Esophagus squamous epithelium (tissue), 5 donors: ENCODE results near the gene AGAP4. TPM values are rescaled to one million over a fixed set of nuclear protein-coding genes. Genes with fewer than 3 reads are reported as not detected.
"Not testable (repeated sequence)": the region's sequence is repeated elsewhere in the genome, so short reads cannot be mapped to it uniquely, and the experiment has no call there.

Source experiments
- DNase-seq: peaks from one replicate; lab custom pipeline; 2025; lab: John Stamatoyannopoulos, UW
- H3K27ac ChIP-seq, 4 donors: fragments of 200-600 bp; sonication (generic); one replicate each; pipeline ENCODE4 v1.5.1; 2016 to 2019; ENCODE audit warnings: mild to moderate bottlenecking in 1 of 4
- H3K27me3 ChIP-seq, 4 donors: fragments of 200-600 bp; sonication (generic); 1 replicate in 3 of 4; 2 replicates in 1 of 4; pipeline versions ENCODE4 v1.5.1 to v1.6.0; 2017 to 2021; ENCODE audit warnings: antibody characterized with exemption in 1 of 4
- H3K36me3 ChIP-seq, 3 donors: fragments of 200-600 bp; sonication (generic); one replicate each; pipeline ENCODE4 v1.5.1; 2016 to 2019
- H3K4me1 ChIP-seq, 3 donors: fragments of 200-600 bp; sonication (generic); one replicate each; pipeline ENCODE4 v1.5.1; 2017 to 2019
- H3K4me3 ChIP-seq, 4 donors: fragments of 200-600 bp; sonication (generic); 1 replicate in 3 of 4; 2 replicates in 1 of 4; pipeline ENCODE4 v1.5.1; 2016 to 2019; ENCODE audit warnings: mild to moderate bottlenecking in 2 of 4, moderate library complexity in 1 of 4
- H3K9me3 ChIP-seq, 3 donors: fragments of 200-600 bp; sonication (generic); one replicate each; pipeline ENCODE4 v1.5.1; 2016 to 2019
- POLR2A ChIP-seq, 4 donors: fragments of 450-650 bp; IDR thresholded peaks; one replicate each; pipeline ENCODE4 v1.6.1; 2017; ENCODE audit warnings: antibody characterized with exemption in 4 of 4, mild to moderate bottlenecking in 4 of 4, moderate library complexity in 3 of 4
- WGBS, 2 donors: methylation state at CpG; one replicate each; pipeline ENCODE4 v1.1.5; 2018; 5-methylcytosine and 5-hydroxymethylcytosine counted together
- intact Hi-C: fragments of 100-400 bp; cut with DNase I; formaldehyde crosslinking; loops from one replicate; pipeline ENCODE4 v1.15.0; 2022
- small RNA-seq, 4 donors: library from RNA; depleted of rRNA; stranded (forward); fragments of <200 nt; gene quantifications; one replicate each; pipeline ENCODE3, GENCODE V24; 2016
- total RNA-seq, 4 donors: library from RNA; depleted of rRNA; stranded (reverse); fragments of >200 nt; gene quantifications; one replicate each; pipeline ENCODE4 v1.1.0, GENCODE V29; 2016
- TF ChIP-seq, protein P1 (sequence below), 6 experiments: fragments of 450-650 bp in 4 of 6; fragments of 200-600 bp in 2 of 6; sonication (generic) in 2 of 6; IDR thresholded peaks; one replicate each; pipeline ENCODE4 v1.5.1; 2016 to 2019; ENCODE audit warnings: antibody characterized with exemption in 6 of 6, mild to moderate bottlenecking in 4 of 6, moderate library complexity in 4 of 6
- donor health status: DM: yes; HTN: yes; CAD: no.

The AGAP4 gene
- total RNA-seq, 4 donors from 2014 or later = 2.3 to 12.1 (median 8.4) TPM

DNA sequence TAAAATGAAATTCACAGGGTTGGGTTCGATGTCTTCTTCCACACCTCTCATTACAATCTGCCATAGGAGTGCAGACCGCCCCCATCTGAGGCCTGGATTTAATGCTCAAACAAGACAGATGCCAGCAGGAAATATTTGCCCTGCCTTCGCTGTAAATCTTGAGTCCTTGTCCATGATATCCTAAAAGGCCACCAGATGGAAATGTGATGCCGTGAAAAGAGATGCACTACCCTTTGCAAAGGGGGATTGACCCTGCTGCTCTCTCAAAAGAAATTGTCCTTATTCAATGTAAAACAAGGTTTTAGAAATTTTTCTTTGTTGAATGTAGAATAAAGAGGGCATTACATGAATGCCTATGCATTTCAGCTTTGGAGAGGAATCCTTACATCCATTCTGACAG lies 37.5 kb downstream of the AGAP4 start:
- no peaks in the 10 kb centered on the region for H3K4me1 ChIP-seq
- DNase-seq = no peak
- 77 to 81% methylated on average over 4 of the region's 4 CpGs for WGBS, 2 donors
- no peak overlapping the region for H3K4me3 ChIP-seq
- H3K27me3 ChIP-seq = no peaks in the 10 kb centered on the region
- intact Hi-C loops = no loop called here
- no peak for TF ChIP-seq POLR2A (IDR thresholded peaks at IDR 0.05)
- TF ChIP-seq, protein P1, sequence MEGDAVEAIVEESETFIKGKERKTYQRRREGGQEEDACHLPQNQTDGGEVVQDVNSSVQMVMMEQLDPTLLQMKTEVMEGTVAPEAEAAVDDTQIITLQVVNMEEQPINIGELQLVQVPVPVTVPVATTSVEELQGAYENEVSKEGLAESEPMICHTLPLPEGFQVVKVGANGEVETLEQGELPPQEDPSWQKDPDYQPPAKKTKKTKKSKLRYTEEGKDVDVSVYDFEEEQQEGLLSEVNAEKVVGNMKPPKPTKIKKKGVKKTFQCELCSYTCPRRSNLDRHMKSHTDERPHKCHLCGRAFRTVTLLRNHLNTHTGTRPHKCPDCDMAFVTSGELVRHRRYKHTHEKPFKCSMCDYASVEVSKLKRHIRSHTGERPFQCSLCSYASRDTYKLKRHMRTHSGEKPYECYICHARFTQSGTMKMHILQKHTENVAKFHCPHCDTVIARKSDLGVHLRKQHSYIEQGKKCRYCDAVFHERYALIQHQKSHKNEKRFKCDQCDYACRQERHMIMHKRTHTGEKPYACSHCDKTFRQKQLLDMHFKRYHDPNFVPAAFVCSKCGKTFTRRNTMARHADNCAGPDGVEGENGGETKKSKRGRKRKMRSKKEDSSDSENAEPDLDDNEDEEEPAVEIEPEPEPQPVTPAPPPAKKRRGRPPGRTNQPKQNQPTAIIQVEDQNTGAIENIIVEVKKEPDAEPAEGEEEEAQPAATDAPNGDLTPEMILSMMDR (IDR thresholded peaks at IDR 0.05) = no peak
- H3K36me3 ChIP-seq = no peaks in the 10 kb centered on the region
- no peak overlapping the region for H3K27ac ChIP-seq
- H3K9me3 ChIP-seq = no peaks in the 10 kb centered on the region

DNA sequence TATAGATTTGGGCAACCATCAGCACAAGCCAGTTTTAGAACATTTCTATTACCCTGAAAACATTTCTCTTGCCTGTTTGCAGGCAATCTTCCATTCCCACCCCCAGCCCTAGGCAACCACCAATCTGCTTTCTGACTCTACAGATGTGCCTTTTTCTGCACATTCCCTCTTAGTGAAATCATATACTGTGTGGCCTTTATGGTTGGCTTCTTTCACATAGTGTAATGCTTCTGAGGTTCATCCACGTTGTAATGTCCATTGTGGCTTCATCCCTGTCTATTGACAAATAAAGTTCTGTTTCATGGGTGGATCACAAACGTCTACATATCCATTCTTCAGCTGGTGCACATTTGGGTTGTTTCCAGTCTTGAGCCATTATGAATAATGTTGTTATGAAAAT lies 42.3 kb downstream of the AGAP4 start:
- intact Hi-C loops, H3K27ac ChIP-seq, H3K4me1 ChIP-seq, H3K9me3 ChIP-seq, DNase-seq, H3K4me3 ChIP-seq, H3K27me3 ChIP-seq, H3K36me3 ChIP-seq: not testable (repeated sequence)
- WGBS, 2 donors = 27 to 63% methylated on average over 2 of the region's 2 CpGs

DNA sequence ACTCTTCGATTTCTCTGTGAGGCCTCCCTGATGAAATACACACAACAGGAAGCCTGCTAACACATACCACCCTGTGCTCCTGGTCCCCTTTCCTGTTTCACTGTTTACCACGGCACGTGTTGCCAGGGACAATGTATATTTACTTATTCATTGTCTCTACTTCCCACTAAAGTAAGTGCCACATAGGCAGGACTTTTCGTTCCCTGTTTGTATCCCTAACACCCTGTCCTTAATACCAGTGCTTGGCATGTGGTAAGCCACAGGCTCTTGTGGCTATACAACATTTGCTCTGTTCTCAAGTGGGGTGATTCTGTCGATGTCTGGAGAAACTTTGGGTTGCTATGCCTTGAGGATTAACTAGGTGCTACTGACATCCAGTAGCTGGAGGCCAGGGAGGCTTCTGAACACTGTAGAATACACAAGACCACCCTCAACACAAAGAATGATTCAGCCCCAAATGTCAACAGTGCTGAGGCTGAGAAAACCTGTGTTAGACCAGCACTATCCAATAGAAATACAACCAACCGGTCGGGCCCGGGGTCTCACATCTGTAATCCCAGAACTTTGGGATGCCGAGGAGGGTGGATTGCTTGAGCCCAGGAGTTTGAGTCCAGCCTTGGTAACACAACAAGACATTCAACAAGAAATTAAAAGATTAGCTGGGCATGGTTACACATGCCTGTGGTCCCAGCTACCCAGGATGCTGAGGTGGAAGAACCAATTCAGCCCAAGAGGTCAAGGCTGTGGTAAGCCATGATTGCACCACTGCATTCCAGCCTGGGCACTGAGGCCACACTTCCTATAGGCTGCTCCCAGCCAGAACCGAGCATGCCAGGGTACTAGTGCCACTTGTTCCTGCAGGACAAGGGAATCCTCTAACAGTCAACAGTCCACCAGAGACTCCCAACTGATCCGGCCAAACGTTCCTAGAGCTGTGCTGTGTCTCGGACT lies 44.0 kb downstream of the AGAP4 start:
- H3K27me3 ChIP-seq, H3K36me3 ChIP-seq, H3K4me1 ChIP-seq, H3K4me3 ChIP-seq, H3K9me3 ChIP-seq, H3K27ac ChIP-seq, intact Hi-C loops, DNase-seq: not testable (repeated sequence)
- 40 to 43% methylated on average over 10 to 13 of the region's 13 CpGs for WGBS, 2 donors

DNA sequence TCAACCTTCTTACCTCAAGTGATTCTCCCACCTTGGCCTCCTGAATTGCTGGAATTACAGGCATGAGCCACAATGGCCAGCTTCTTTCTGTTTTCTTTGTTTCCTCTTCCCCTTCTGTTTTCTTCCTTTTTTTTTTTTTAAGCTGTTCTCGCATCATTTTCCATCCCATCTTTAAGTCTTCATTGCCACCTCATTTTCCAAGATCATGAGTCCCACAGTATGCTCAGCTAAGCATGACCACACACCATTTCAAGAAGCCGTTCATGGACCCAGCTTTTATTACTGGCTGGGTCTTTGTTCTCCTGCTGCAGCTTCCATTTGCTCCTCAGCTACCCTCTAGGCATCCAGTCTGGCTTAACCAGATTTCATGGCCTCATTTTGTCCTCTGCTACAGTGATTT lies 52.5 kb downstream of the AGAP4 start:
- DNase-seq, H3K4me1 ChIP-seq, H3K9me3 ChIP-seq, intact Hi-C loops, H3K27ac ChIP-seq, H3K4me3 ChIP-seq, H3K27me3 ChIP-seq: not testable (repeated sequence)
- peaks cover 0 to 40% (median 0%) of the 10 kb centered on the region in 3 donors for H3K36me3 ChIP-seq
- 36 to 47% methylated on average over 2 of the region's 2 CpGs for WGBS, 2 donors

DNA sequence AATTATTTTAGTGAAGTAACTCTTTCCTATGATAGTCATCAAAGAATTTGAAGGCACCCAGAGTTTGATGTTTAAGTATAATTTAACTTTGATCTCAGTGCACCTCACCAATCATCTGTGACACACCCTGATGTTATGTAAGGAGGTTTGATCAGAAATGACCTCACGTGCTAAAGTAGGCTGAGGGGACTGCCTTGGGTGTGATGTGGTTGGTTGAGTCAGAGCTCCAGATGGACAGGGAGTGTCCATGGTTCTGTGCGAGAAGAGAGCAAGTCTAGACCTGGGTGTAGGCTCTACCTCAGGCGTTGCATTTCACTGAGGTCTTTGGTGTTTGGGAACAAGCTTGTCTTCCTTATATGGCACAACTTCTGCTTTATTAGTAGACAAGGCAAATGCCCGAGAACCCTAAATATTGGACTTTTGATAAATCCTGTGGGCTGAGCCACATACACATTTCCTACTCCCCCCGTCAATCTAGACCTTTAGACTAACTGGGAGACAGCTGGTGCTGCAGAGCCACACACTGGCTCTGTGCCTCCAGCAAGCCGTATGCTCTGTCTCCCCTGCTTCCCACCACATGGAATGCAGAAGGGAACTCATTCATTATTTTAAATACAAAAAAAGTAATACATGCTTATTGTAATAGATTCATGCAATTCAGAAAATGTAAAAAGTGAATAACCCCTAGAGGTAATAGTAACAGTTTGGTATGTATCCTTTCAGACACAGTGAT lies 56.4 kb downstream of the AGAP4 start:
- H3K9me3 ChIP-seq, H3K4me3 ChIP-seq, DNase-seq, H3K27ac ChIP-seq, intact Hi-C loops, H3K4me1 ChIP-seq, H3K27me3 ChIP-seq: not testable (repeated sequence)
- 62 to 63% methylated on average over 4 to 5 of the region's 6 CpGs for WGBS, 2 donors
- peaks cover 0 to 76% (median 8%) of the 10 kb centered on the region in 3 donors for H3K36me3 ChIP-seq

DNA sequence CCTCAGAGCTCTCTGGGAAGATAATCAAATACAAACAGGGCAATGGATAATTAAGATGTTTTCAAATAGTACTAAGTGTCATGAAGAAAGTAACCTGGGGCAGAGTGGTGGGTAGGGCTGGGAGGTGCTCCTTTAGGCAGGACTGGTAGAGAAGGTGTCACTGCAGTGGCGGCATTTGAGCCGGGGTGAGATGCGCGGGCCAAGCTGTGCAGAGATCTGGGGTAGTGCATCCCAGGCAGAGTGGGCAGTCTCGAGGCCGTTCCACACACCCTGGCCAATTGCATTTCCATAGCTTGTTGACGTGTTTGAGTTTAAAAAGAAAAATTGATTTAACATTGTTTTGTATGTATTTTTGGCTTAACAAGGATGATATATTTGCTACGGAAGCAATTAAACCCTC lies 57.3 kb downstream of the AGAP4 start:
- H3K36me3 ChIP-seq = peaks cover 0 to 84% (median 8%) of the 10 kb centered on the region in 3 donors

DNA sequence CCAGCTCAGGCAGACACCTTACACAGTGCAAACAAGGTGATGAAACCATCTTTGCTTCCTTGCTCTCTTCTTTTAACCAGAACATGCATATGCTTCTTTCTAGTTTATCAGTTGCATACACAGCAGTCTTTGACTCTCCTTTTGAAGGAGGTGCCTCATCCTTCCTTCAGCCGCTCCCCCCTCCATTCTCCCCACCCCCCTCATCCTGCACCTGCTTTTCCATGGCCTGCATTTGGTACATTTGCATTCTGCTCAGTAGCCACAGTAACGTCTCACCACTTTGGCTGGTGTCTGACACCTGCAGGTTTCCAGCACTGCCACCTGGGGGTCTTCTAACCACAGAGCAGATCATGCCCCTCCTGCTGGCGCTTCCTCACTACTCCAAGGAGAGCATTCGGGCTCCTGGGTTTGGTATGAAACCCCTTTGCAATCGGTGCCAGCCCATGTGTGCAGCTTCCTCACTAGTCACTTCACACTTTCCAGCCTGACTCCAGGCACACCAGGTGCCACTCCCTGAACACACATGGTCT lies 60.0 kb downstream of the AGAP4 start:
- H3K36me3 ChIP-seq = peaks cover 0 to 81% (median 8%) of the 10 kb centered on the region in 3 donors
- 60% methylated on average over 1 of the region's 5 CpGs; no CpG with 5 or more reads in 1 of the 2 donors for whole genome bisulfite sequencing, 2 donors
- intact Hi-C loops, H3K4me1 ChIP-seq, H3K27me3 ChIP-seq, H3K9me3 ChIP-seq, H3K27ac ChIP-seq, H3K4me3 ChIP-seq, DNase-seq: not testable (repeated sequence)

More for the DNA sequence above, 57.3 kb downstream of the AGAP4 start:
- WGBS, 2 donors = 93 to 94% methylated on average over 7 to 8 of the region's 8 CpGs
- H3K4me3 ChIP-seq, H3K27ac ChIP-seq, H3K27me3 ChIP-seq, H3K9me3 ChIP-seq, H3K4me1 ChIP-seq, DNase-seq, intact Hi-C loops: not testable (repeated sequence)

DNA sequence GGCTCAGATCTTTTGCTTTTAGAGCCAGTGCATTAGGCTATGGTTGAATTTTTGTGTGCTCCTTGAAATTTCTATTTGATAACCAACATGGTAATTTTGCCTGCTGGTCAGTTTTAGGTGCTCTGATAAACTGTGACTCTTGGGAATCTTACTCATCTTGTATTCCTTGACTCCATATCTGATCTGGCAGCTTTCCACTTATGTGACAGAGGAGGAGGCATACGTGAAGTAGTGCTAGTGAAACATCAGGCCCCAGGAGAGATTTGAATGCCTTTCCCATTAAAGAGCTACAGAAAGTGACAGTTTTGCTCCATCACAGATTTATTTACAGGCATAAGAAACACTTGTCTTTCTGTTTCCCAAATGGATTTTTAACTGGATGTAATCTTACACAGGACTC lies 61.1 kb downstream of the AGAP4 start:
- H3K36me3 ChIP-seq = peaks cover 0 to 71% (median 8%) of the 10 kb centered on the region in 3 donors
- H3K4me1 ChIP-seq, DNase-seq, H3K27me3 ChIP-seq, H3K27ac ChIP-seq, H3K4me3 ChIP-seq, H3K9me3 ChIP-seq, intact Hi-C loops: not testable (repeated sequence)
- WGBS, 2 donors = no CpG with 5 or more reads among the region's 1 CpG

Small RNA genes lying within 50 kb of the gene (small RNA-seq; reads per million reads assigned to genes)
- gene AC012044.1 (0 reads per million in 4 donors), gene RNA5SP310 (0 reads per million in 4 donors)

Other genes starting within 250 kb of the AGAP4 start
- gene ZFAND4, start 174.7 kb downstream of the AGAP4 start, total RNA-seq = 10 to 100 TPM in 1 of 4 donors, 1 to 10 TPM in 3; 5.0 to 15.3 (median 7.9) TPM
- 10 to 100 TPM; 18.9 to 30.1 (median 19.7) TPM for gene WASHC2C, start 120.2 kb downstream of the AGAP4 start, total RNA-seq
- gene TIMM23, start 125.0 kb upstream of the AGAP4 start, total RNA-seq = 10 to 100 TPM; 43.1 to 80.5 (median 54.6) TPM
- gene NCOA4, start 183.1 kb upstream of the AGAP4 start, total RNA-seq = 100 to 1,000 TPM; 122 to 161 (median 141) TPM
- 1 to 10 TPM in 1 of 4 donors, not detected in 3; 8.4 TPM for gene MSMB, start 198.8 kb upstream of the AGAP4 start, total RNA-seq